HG02759 (cell line): ENCODE measurements around the gene CKS2.

Source experiments
- ATAC-seq: cut with Tn5 transposase; IDR thresholded peaks from one replicate; pipeline ENCODE4 v1.9.1; 2021; ENCODE audit warnings: mild to moderate bottlenecking, moderate library complexity; ENCODE audit not compliant: unreplicated experiment

The CKS2 gene

GRCh38 chr9:89346696-89347095 is 35.7 kb downstream of the CKS2 start:
- ATAC-seq: no peak

GRCh38 chr9:89347651-89348050 is 36.7 kb downstream of the CKS2 start:
- no peak for ATAC-seq

DNA sequence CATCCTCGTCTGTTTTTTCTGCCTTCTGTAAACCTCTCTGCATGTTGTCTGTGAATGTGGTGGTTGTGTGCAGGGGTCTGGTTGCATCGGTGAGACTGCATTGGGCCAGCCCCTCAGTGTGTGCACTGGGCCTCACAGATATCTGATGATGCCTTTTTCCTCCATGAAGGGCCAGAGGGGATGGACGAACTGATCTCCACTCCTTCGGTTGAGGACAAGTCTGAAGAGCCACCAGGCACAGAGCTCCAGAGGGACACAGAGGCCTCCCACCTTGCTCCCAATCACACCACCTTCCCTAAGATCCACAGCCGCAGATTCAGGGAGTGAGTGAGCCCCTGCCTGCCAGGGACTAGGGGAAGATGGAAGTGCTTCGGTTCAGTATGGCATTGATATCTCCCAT is 38.6 kb downstream of the CKS2 start:
- ATAC-seq: no peak

- ATAC-seq: no peak
Observed at GRCh38 chr9:89350988-89351557, 40.1 kb downstream of the CKS2 start.

GRCh38 chr9:89351584-89352300 is 40.7 kb downstream of the CKS2 start:
- no peak for ATAC-seq

GRCh38 chr9:89352451-89352850 is 41.5 kb downstream of the CKS2 start:
- ATAC-seq: no peak

DNA sequence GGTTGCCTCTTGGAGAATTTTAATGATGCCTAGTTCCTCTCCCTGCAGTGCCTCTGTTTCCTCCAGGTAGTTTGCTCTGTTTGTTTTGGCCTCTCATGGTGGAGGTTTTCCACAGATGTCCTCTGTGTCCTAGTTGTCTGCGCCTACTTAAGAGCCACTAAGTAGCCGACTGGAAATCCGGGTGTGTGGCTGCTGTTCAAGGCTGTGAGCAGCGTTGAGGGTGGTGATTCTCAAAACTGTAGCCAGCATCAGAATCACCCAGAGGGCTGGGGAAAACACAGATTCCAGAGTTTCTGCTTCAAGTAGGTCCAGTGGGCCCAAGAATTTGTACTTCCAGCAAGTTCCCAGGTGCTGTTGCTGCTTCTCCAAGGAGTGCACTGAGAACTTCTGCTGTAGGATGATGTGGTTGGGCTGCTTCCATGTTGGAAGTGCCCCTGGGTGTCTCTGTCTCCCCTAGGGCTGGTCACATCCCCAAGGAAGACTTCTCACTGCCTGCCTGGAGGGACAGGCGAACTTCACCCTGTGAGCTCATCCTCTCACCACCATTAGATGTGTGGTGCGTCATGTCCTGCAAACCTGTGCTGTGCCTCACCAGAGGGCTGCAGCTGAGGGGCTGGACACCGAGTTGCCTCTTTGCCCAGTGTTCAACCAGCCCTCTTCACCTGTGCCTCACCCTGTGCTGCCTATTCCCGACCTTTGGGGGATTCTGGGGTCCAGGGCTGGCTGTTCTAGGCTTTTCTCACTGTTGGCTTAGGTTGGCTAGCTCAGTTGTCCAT is 42.1 kb downstream of the CKS2 start:
- no peak for ATAC-seq

GRCh38 chr9:89353989-89354388 is 43.0 kb downstream of the CKS2 start:
- no peak for ATAC-seq

DNA sequence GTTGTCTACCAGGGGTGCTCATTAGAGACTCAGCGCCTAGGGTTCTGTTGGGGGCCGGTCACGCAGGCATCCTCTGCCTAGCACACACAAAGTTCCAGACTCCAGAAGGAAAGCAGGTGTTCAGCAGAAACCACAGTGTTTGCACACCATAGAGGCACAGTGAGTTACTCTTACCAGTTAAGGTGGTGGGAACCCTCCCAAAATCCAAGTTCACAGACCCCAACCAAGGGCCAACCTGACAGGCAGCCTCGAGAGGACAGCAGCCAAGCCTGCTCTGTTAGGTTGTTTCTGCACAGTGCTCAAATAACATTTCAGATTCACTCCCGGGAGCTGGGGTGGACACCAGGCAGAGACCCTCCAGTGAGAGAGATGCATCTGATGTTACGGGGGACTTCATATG is 43.5 kb downstream of the CKS2 start:
- ATAC-seq: no peak

GRCh38 chr9:89356782-89357181 is 45.8 kb downstream of the CKS2 start:
- no peak for ATAC-seq

- no peak for ATAC-seq
Observed at GRCh38 chr9:89357331-89358197, 46.6 kb downstream of the CKS2 start.

DNA sequence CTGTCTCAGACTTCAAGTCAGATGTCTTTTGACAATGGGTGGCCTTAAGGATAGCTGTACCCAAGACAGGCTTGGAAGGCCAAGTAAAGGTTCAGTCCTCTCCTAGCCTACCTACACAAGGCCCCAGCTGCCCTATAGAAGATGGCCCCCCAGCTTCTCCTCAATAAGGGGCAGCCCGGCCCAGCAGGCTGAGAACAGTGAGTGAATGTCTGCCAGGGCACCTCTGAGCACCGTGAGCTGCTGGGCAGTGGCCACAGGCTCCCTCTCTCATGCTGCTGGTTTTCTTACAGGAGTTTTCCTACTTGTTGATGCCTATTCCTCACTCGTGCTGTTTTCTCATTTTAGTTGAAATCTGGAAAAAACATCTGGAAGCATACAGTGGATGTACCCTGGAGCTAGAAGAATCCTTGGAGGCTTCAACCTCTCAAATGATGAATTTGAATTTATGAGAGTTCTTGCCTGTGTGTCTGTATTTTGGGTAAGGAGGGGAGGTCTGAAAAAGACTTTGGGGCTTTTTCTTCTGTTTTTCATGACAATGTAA is 47.5 kb downstream of the CKS2 start:
- no peak for ATAC-seq

DNA sequence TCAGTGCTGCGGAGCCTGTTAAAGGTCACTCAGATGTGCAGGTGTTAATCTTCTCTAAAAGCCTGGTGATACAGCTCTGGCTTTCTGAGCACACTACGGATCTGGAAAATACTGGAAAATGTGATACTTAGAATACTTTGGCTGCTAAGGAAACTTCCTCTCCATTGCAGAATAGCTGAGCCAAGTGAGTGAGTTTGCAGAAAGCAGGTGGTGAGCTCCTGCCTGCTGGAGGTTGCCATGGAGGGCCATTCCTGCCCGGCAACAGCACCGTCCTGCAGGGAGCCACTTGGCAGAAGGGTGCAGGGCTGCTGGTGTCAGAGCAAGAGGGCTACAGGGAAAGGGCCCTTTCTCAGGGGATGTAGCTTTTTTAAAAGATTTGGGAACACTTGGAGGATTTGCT is 48.0 kb downstream of the CKS2 start:
- ATAC-seq: no peak

DNA sequence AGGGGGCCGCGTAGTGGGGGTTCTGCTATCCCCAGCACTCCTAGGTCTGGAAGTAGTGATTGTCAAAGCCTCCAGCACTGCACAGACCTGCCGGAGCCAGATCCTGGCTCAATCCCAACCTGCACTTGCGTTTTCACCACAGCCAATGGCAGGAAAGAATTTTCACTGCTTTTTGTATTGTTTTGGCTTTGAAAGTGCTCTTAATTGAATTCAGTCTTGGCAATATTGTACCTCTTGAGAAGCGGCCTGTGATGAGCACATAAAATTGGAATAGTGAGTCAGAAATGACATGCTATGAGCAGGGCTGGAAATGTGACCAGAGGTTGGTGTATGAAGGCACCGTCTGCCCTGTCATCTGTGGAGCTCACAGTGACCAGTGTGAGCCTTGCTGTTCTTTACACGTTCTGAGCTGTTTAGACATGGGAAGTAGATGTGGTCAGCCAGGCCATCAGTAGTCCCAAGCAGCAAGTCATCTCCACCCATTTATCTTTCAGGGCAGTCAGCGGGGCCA is 48.8 kb downstream of the CKS2 start:
- ATAC-seq: no peak

DNA sequence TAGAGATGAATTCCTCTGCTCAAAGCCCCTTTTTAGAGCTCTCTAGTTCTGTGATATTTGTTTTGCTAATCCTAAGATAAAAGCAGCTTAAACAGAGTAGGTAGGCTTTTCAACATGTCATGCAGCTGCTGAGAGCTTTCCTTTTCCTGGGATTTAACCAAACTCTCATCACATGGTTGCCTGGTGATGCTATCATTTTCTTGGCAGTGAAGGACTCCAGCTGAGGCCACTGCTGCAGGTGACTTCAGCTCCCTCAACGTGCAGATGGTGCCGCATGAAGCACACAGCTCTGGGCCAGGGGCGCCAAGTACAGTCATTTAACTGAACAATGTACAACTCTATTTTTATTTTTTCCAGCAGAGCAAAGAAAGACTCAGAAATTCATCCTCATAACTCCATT is 49.5 kb downstream of the CKS2 start:
- ATAC-seq: no peak

DNA sequence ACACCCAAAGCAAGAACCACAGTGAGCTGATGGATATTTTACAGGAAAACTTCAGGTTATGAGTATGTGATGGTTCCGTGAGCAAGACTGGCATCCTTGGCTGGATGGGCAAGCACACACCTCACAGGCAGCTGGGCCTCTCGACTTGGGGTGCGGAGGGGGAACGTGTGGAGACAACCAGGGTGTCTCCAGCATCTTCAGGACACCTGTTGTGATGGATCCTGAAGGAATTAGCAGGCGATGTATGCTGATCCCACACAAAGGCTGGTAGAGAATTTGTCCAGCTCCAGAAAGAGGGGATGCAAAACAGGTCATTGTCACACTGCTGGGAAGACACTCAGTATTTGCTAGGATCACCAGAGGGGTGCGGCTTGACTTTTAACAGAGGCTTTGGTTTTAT is 50.0 kb downstream of the CKS2 start:
- ATAC-seq: no peak

GRCh38 chr9:89361816-89362646 is 51.0 kb downstream of the CKS2 start:
- no peak for ATAC-seq

DNA sequence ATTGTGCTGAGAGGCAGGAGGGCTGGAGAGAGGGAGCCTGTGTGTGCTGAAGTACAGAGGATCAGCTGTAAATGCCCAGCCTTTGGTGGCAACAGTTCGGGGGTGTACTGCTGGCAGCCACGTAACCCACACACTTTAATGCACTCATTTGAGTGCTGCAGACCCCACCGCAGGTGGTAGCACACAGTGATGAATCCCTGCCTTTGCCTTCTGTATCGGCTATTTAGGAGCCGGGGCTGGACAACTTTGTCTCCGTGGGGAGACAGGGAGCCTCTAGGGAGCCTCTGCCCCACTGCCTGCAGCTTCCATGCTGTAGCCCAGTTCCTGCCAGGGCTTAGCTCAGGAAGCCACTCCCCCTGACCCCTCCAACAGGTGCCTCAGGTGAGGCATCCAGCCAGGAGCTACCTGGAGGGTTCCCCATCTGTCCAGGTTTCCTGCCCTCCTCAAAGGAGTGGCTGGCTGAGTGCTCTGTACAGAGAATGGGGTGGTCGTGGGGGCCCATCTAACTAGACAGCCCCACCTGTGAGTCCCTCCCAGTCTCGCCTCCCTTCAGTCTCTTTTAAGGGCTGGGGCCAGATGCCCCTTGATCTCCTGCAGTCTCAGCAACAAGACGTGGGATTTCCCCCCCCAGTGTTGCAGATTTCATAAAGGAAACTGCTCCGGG is 51.8 kb downstream of the CKS2 start:
- ATAC-seq: no peak

DNA sequence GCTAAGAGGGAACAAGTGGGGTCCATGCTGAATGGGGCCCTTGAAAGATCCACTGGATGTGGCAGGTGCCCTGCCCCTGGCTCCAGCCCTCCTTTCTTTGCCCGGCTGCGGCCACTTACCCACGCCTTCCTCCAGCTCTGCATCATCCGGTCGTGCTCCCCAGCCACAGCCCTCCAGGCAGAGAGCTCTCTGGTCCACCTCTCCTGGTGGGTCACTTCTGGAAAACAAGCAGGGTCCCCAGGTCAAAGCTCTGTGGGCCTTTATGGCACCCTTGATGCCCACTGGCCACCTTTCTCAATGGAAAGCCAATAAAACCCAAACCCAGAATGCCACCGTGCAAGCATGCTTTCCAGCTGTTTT is 52.3 kb downstream of the CKS2 start:
- ATAC-seq: no peak
